C4-2B (cell line): Measurements from ENCODE around the gene CUX1.

Experiments used
- ZFX ChIP-seq: fragments of 450-650 bp; IDR thresholded peaks from 2 replicates; pipeline ENCODE4 v1.6.1; 2017
- TF ChIP-seq, protein P1 (sequence below): fragments of 450-650 bp; conservative IDR thresholded peaks from 2 replicates; pipeline ENCODE4 v1.5.1; 2017; ENCODE audit warnings: mild to moderate bottlenecking

DNA sequence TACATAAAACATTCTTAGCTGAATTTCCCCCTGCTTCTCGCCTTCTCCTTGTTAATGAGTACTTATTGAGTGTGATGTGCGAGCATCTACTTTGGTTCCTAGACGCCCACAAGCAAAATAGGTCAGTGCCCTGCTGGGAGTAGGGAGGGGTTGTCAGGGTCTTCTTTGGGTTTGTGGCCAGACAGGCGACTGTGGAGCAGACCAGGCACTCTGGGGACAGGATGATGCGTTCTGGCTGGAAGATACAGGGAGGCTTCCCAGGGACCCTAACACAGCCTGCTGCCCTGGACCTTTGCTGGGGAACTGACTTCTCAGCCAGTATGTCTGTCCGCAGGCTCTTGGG, 227.2 kb downstream of the CUX1 start:
- TF ChIP-seq, protein P1, sequence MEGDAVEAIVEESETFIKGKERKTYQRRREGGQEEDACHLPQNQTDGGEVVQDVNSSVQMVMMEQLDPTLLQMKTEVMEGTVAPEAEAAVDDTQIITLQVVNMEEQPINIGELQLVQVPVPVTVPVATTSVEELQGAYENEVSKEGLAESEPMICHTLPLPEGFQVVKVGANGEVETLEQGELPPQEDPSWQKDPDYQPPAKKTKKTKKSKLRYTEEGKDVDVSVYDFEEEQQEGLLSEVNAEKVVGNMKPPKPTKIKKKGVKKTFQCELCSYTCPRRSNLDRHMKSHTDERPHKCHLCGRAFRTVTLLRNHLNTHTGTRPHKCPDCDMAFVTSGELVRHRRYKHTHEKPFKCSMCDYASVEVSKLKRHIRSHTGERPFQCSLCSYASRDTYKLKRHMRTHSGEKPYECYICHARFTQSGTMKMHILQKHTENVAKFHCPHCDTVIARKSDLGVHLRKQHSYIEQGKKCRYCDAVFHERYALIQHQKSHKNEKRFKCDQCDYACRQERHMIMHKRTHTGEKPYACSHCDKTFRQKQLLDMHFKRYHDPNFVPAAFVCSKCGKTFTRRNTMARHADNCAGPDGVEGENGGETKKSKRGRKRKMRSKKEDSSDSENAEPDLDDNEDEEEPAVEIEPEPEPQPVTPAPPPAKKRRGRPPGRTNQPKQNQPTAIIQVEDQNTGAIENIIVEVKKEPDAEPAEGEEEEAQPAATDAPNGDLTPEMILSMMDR, result no peak
- TF ChIP-seq ZFX, result no peak
